SHP77 treated with DMSO at 0.1 percent for 48 hours (cell line): ENCODE results near the gene SPNS2.
A peak's percentile ranks its signal among the peaks of the same experiment; 100 is the strongest.
"Not testable (repeated sequence)": the region's sequence is repeated elsewhere in the genome, so short reads cannot be mapped to it uniquely, and the experiment has no call there.

Source experiments
- DNase-seq: peaks from one replicate; lab custom pipeline; 2025; lab: John Stamatoyannopoulos, UW

SPNS2 gene

DNA sequence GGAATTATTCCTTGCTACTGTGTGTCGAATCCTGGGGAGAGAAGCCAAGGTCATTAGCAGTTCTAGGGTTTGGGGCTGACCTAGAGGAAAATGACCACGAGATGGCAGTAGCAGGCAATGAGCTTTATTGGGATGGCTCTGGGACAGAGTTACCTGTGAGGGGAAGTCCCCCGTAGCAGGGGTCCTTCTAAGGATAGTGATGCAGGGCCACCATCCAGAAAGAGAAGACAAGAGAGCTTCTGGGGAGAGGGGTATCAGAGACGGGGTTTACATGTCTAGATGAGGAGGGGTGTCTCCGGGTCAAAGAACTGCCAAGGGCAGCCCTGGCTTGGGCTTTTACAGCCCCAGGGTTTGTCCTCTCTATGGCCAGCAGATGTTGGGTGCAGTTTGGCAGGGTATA, 68.1 kb downstream of the SPNS2 start:
- DNase-seq: peak; percentile 73

DNA sequence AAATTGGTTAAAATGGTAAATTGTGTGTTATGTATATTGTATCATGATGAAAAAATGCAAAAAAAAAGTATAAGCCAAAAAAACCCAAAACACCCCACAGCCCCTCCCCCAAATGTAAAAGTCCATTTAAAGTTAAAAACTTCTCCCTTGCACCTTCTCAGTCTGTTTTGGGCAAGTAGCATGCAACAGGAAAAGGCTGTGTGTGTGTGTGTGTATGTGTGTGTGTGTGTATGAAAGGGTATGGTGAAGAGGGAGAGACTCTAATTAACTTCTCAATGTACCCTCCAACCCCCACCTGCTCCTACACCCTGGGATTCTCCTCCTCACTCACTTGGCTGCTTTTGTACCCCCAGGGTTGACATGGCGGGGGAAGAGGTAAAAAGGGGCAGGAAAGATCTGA, 70.9 kb downstream of the SPNS2 start:
- no peak for DNase-seq

DNA sequence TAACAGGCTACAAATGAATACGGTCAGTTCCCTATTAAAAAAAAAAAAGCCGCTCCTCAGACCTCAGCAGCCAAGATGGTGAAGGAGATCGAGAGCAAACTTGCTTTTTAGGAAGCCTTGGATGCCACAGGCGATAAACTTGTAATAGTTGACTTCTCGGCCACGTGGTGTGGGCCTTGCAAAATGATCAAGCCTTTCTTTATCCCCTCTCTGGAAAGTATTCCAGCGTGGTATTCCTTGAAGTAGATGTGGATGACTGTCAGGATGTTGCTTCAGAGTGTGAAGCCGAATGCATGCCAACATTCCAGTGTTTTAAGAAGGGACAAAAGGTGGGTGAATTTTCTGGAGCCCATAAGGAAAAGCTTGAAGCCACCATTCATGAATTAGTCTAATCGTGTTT, 73.5 kb downstream of the SPNS2 start:
- DNase-seq: no peak

DNA sequence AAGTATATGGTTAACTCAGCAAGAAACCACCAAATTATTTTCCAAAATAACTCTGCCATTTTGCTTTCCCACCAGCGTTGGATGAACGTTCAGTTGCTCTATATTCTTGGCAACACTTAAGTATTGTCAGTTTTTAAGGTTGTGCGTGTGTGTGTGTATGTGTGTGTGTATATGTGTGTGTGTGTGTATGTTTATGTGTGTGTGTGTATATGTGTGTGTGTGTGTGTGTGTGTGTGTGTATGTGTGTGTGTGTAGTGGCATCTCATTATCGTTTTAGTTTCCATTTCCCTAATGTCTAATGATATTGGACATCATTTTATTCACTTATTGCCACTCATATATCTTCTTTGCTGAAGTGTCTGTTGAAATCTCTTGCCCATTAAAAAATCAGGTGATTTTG, 74.4 kb downstream of the SPNS2 start:
- DNase-seq: no peak

DNA sequence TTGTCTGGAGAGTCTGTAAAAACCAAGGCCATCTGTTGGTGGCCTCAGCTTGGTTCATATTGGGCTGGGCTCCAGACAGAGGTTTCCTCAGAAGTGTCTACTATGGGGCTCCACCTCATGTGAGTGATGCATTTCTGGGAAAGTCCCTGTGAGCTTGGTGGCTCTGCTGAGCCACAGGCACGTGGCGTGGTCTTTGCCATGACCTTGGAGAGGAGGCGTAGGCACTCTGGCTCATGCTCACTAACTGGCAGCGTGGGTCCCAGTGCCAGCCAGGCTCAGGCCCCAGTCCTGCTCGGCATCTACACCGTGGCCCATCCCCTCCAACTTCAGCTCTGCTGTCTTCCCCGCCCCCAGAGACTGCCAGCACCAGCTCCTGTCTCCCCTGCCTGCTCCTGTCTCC, 75.0 kb downstream of the SPNS2 start:
- DNase-seq: no peak

DNA sequence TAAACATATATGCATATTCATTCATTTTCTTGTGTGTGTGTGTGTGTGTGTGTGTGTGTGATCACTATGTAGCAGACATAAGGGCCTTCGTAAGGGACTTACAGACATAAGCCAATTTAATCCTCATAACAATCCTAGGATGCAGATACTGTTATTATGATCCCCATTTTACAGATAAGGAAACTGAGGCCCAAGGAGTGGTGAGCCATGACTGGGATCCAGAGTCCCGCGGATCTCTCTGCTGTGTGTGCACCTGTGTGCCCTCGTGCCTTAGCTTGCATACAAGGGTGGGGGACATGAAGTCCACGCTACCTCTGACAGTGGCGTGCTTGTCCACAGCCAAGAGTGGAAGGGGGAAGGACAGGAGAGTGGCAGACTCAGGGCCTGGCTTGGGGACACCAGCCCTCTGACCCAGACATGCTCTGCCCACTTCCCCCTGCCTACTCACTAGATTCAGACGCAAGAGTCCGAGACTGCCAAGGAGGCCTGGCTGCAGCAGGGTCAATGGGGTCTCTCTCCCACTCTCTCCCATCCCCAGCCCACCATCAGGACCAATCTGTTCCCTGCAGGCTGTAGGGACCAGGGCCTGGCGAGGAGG, 75.9 kb downstream of the SPNS2 start:
- no peak for DNase-seq

DNA sequence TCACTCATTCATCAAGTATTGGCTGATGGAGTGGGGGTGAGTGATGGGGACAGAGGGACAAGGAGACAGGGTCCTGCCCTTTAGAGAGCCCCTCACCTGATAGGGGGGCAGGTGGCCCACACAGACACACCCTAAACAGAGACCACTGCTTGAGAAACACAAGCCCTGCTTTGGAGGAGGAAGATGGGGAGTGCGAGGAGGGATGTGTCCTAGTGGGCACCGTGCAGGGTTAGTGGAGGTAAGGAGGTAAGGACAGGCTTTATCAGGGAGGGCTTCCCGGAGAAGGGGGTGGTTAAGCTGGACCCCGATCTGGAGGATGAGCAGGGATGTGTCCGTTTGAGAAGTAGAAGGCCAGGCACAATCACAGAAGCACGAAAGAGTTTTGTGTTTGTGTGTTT, 77.5 kb downstream of the SPNS2 start:
- DNase-seq: no peak

DNA sequence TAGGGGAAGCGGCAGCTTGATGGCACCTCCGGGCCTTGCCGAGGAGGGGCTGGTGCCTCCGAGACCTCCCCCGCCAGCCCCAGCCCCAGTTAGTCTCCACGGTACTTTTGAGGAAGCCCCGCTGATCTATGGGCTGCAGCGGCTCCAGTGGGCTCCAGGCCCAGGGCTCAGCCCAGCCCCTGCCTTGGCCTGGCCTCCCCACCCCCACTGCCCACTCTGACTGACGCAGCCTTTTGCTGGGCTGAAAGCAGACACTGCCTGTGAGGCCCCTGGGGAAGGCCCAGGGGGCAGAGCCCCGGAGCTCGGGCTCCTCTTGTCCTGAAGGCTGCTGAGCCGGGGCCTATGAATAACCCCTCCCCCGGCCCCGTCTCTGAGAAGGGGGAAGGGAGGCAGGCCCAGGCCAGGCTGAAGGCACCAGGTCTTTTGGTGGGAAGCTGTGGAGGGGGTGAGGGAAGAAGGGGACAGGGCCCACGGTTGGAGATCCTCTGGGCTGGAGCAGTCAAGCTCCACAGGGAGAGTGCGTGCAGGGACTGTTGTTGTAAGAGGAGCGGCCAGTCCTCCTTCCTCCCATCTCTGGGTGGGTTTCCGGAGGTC, 78.1 kb downstream of the SPNS2 start:
- no peak for DNase-seq

DNA sequence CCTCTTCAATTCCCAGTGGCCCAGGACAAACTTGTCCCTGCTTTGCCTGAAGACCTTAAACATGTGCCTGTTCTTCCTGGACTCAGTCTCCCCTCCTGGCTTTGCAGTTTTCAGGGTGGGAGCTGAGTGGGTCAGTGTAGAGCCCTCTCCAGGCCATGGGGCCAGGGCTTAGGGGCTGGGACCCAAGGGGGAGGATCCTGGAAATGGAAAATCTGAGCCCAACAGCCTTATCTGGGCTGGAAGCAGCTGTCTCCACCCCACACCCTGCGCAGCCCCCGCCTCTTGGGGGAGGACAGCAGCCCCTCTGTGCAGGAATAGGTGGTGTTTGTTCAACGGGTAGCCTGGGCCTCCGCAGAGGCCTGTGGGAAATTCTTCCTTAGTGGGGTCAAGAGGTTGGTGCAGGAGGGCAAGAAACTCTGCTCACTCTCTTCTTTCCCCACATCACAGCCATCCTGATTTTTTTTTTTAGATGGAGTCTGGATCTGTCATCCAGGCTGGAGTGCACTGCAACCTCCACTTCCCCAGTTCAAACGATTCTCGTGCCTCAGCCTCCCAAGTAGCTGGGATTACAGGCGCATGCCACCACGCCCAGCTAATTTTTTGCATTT, 78.8 kb downstream of the SPNS2 start:
- DNase-seq: no peak

DNA sequence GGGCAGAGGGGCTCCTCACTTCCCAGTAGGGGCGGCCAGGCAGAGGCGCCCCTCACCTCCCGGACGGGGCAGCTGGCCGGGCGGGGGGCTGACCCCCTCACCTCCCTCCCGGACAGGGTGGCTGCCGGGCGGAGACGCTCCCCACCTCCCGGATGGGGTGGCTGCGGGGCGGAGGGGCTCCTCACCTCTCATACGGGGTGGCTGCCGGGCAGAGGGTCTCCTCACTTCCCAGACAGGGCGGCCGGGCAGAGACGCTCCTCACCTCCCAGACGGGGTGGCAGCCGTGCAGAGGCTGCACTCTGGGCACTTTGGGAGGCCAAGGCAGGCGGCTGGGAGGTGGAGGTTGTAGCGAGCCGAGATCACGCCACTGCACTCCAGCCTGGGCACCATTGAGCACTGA, 79.7 kb downstream of the SPNS2 start:
- DNase-seq: not testable (repeated sequence)

DNA sequence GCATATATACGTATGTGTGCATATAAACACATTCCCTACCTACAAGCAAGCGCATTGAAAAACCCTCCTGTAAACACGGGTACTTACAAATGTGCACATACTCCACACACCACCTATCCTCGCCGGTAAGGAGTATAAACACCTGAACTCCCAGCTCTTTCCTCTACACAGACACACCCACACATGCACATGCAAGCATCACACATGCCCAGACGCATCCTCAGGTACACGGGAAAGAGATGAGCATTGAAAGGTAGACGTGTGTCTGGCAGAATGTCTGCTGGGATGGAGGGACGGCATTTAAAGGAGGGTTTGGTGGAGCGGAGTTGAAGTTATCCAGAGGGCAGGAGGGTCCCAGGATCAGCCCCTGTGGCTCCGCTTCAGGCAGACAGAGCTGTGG, 81.0 kb downstream of the SPNS2 start:
- no peak for DNase-seq

DNA sequence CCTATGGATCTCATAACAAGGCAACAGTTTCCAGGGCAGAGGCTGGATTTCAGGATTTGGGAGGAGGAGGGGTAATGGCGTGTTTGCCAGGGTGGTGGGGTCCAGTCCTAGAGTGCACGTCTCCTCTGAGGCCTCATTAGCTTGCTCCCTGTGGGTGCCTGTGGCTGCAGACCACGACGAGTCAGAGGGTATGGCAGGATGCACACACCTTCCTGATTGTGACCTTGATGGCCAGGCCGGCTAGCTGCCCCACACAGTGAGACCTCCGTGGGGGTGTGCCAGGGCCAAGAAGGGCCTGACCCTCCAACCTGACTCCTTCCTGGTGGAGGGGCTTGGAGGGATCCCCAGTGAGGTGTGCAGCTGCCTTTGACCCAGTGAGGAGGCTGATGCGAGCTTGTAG, 81.6 kb downstream of the SPNS2 start:
- DNase-seq: no peak

DNA sequence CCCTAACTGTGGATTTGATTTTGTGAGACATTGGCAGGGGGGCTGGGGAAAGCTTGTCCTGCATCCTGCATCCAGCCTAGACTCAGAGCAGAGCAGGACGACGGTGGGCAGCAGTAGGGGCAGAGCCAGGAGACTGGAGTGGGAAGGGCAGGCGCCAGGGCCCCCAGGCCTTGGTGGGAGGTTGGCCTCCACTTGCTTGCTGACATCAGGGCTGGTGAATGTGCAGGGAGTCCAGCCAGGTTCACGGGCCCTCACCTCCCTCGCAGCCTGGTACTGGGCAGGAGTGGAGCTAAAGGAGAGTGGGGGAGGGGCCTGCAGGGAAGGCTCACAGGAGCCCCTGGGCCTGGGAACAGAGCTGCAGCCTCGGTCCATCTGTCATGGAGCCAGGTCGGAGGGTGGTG, 83.4 kb downstream of the SPNS2 start:
- no peak for DNase-seq

DNA sequence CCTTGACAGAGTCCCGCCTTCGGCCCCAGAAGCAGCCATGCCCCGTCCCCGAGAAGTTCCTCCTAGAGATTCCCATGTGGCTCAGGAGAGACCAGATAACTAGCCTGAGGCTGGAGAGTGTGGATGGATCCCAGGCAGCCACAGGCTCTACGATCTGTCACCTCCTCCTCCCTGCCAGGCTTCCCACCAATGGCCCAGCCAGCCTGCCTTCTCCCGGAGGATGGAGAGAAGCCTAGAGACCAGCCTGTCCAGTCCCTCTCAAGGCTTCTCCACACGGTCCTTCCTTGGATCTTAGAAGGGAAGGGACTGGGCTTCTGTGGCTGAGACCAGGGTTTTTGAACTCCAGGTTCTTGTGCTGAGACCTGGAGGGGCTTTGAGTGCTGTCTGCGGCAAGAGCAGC, 84.0 kb downstream of the SPNS2 start:
- no peak for DNase-seq

DNA sequence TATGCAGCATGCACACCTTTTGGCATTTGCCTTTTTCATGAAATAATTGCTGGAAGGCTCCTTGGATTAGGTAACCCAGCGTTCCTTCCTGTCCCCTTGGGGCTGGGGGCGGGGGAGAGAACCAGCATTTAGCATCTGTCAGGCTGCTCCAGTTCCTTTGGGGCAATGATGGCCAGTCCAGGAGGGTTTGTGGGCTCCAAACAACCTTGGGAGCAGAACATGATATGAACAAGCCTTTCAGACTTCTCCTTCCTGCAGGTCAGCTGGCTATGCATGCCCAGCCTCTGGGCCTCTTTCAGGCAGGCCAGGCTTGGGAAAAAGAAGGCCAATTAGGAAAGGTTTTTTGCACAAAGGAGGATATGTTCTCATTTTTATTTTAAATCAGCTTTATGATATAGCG, 84.5 kb downstream of the SPNS2 start:
- no peak for DNase-seq

DNA sequence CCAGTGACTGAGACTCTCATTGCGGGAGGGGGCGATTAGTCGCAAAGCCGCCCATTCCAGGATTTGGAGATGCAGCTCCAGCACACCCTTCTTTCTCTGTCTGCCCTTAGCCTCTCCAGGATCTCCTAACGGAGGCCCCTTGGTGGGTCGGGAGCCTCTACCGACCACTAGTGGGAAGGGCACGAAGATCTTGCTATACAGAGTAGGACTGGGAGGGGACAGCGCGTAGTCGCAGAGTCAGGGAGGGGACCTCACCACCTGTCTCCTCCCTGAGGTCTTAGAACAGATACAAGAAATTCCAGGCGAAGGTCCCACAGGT, 85.1 kb downstream of the SPNS2 start:
- no peak for DNase-seq

DNA sequence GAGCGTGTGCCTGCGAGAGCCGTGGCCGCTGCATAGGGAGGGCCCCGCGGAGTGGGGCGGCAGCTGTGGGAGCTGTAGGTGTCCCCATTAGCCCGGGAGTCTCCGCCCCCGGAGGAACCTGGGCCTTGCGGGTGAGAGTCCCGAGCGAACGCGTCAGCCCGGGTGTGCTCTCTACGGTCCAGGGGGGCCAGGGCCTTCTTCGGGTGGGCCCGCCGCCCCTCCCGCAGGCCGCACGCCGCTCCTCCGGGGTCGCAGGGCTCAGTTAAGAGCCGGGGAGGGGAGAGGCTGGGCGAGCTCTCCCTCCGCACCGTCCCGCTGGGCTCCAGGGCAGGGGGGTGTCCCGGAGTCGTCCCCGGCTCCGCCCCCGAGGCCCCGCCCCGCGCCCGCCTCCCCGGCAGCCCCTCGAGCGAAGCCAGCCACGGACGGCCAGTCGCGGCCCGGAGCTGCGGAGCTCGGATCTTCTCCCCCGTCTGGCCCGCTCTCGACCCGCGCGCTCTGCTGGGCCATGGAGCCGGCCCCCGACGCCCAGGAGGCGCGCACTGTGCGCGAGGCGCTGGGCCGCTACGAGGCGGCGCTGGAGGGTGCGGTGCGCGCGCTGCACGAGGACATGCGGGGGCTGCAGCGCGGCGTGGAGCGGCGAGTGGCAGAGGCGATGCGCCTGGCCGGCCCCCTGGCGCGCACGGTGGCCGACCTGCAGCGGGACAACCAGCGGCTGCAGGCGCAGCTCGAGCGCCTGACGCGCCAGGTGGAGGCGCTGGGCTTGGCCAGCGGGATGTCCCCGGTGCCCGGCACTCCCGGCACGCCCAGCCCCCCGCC, 85.6 kb downstream of the SPNS2 start, which contains the start of gene SMTNL2:
TSS of gene SMTNL2 (plus strand) at position 429 of the 816 bp plus-strand sequence. CDS start at position 506, 77 bp downstream.
- no peak for DNase-seq

DNA sequence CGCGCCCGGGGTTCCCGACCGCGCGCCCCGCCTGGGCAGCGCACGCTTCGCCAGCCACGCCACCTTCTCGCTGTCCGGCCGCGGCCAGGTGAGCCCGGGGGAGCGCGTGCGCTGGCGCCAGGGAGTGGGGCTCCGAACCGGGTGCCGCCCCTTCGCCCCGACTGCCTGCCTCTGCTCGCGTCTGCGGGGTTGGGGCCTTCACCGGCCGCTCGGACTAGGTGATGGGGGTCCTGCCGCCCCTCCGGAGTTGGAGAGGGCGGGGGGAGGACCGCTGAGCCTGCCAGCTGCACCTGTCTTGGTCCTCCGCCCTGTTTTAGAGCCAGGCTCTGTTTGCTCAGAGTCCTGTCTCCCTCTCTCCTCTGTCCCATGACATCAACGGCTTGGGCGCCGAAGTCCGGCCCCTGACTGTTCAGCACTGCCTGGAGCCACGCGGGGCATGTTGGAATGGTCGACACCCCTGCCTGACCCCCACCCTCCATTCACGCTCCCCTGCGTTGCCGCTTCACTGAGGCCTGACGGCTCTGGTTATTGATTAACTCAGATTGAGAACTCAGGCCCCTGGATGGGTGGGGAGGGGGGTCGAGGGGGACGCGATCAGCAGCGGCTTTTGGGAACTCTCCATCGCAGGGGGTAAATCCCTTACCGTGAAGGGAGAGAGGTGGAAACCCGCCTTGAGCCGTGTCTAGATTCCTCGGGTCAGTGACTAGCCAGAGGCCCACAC, 86.4 kb downstream of the SPNS2 start:
- DNase-seq: no peak

DNA sequence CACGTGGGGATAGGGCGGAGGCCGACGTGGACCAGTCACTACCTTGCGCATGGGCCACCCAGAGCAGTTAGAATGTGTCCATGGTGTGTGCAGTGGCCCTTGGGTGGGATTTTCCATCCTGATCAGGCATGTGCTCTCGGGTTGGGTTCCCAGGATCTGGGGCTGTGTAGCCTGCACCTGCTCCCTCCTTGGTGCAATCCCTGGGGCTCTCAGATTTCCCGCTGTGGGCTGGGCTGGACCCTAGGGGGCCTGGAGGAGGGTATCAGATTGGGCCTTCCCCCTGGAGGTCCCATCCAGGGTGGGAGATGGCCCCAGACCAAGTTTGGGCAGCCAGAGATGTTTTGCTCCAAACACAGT, 86.9 kb downstream of the SPNS2 start:
- DNase-seq: no peak

DNA sequence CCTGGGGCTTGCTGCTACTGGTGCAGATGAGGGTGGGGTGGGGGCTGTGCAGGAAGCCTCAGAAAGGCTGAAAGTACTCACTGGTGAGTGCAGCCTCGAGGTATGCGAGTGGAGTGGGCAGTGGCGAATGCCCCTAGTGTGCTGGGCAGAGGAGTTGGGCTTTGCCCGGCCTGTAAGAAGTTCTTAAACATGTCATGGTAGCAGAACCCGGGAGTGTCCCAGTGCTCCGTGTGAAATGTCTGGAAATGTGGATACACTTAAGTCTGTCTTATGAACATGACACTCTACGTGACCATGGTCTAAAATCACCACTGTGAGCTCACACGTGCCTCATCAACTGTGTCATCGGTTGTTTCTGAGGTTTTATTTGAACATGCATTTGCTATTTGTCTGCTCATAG, 87.4 kb downstream of the SPNS2 start:
- peak; percentile 22 for DNase-seq

DNA sequence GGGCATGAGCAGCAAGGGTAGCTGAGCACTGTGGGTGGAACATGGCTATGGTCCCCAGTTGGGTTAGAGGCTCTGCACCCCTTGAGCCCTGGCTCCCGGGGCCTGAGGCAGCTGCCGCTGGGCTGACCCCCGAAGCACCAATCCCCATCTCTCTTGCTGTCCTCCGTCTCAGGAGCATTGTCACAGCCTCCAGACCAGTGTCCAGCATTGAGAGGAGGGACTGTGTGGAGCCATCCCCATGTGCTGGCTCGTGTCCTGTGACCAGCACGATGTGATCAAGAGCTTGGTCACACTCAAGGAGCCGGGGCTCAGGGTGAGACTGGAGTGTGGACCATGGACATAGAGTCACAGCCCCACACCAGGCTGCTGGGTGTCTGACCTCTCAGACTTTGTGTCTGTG, 88.5 kb downstream of the SPNS2 start:
- DNase-seq: no peak

DNA sequence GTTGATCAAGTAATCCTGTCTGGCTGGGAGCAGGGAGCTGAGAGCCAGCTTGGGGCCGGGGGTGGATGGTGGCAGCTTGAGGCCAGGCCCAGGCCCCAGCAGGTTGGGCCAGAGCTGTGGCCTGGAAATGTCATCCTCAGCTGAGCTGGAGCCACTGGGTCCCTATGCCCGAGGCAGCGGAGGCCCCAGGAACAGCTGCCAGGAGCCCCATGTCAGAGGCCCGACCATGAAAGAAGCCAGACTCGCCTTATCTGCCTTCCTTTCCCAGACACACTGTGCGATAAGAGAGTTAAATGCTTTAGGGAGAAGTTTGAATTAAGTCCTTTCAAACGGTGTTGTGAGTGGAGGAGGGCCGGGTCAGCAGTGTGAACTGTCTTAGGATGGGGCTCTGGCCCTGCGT, 89.1 kb downstream of the SPNS2 start:
- DNase-seq: no peak

DNA sequence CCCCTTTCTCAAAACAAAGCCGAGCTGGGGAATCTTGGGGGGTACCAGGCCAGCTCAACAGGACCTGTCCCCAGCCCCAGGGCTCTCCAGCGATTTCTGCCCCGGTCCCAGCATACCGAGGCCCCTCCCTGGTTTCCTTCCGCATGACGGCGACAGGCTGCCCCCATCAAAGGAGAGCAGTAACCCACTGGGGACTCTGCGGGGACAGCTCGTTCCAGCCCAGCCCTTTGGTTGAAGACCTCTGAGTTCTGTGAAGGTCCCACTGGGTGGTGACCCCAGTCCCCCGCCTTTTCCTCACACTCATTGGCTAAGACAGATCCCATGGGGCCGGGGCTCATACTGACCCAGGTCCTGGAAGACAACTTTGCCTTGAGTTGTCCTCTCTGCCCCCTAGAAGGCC, 89.7 kb downstream of the SPNS2 start:
- DNase-seq: no peak
